HepG2 (cell line): ENCODE results near the gene TMEM97. TPM values are rescaled to one million over a fixed set of nuclear protein-coding genes. Genes with fewer than 3 reads are reported as not detected.

Experiments used
- AHR ChIP-seq: IDR thresholded peaks from 2 replicates; pipeline ENCODE4 v1.6.1; 2018; ENCODE audit warnings: missing genetic modification reagents, missing compliant biosample characterization
- BRF2 ChIP-seq: sonication (generic); formaldehyde crosslinking; IDR thresholded peaks from 2 replicates; pipeline ENCODE4 v1.8.1; 2022; ENCODE audit warnings: mild to moderate bottlenecking, missing genetic modification reagents
- CEBPB ChIP-seq: IDR thresholded peaks from 2 replicates; pipeline ENCODE4 v1.6.1; 2011; ENCODE audit warnings: low read depth, low read length, improper control_type of control experiment, borderline replicate concordance
- CHCHD3 ChIP-seq: sonication (generic); formaldehyde crosslinking; IDR thresholded peaks from 2 replicates; pipeline ENCODE4 v1.8.0; 2022; ENCODE audit warnings: mild to moderate bottlenecking, missing genetic modification reagents, moderate library complexity
- LBX2 ChIP-seq: sonication (generic); formaldehyde crosslinking; IDR thresholded peaks from 2 replicates; pipeline ENCODE4 v1.5.0; 2020; ENCODE audit warnings: missing genetic modification reagents, mild to moderate bottlenecking, borderline replicate concordance
- NCOA1 ChIP-seq: sonication (generic); formaldehyde crosslinking; IDR thresholded peaks from 2 replicates; pipeline ENCODE4 v1.9.0; 2021; ENCODE audit warnings: missing genetic modification reagents
- NFE2L1 ChIP-seq: sonication (generic); formaldehyde crosslinking; IDR thresholded peaks from 2 replicates; pipeline ENCODE4 v1.4.0; 2020; ENCODE audit warnings: missing genetic modification reagents, mild to moderate bottlenecking, borderline replicate concordance
- NR2F1 ChIP-seq, 2 experiments: fragments of 450-650 bp in 1 of 2; formaldehyde crosslinking in 1 of 2; IDR thresholded peaks; 2 replicates each; pipeline versions ENCODE4 v1.5.0 to v1.6.1; 2016 to 2020; ENCODE audit warnings: mild to moderate bottlenecking in 1 of 2, missing compliant biosample characterization in 1 of 2, missing genetic modification reagents in 1 of 2, moderate library complexity in 1 of 2
- POGK ChIP-seq: sonication (generic); formaldehyde crosslinking; conservative IDR thresholded peaks from 2 replicates; pipeline ENCODE4 v1.8.0; 2022; ENCODE audit warnings: mild to moderate bottlenecking, moderate library complexity, missing genetic modification reagents
- PRDM15 ChIP-seq: sonication (generic); formaldehyde crosslinking; IDR thresholded peaks from 2 replicates; pipeline ENCODE4 v1.4.0; 2020; ENCODE audit warnings: missing genetic modification reagents
- REPIN1 ChIP-seq: sonication (generic); formaldehyde crosslinking; IDR thresholded peaks from 2 replicates; pipeline ENCODE4 v1.8.0; 2022; ENCODE audit warnings: missing genetic modification reagents, low read depth, mild to moderate bottlenecking, borderline replicate concordance
- SETDB1 ChIP-seq: sonication (generic); formaldehyde crosslinking; IDR thresholded peaks from 2 replicates; pipeline ENCODE4 v1.5.1; 2020; ENCODE audit warnings: missing genetic modification reagents, mild to moderate bottlenecking, borderline replicate concordance
- U2AF1 ChIP-seq: fragments of 200-400 bp; formaldehyde crosslinking; optimal IDR thresholded peaks from 2 replicates; pipeline ENCODE3; 2017; ENCODE audit warnings: mild to moderate bottlenecking, low read depth, low read length
- ZBTB33 ChIP-seq: sonication (generic); formaldehyde crosslinking; IDR thresholded peaks from 2 replicates; pipeline ENCODE4 v1.4.0; 2020; ENCODE audit warnings: missing genetic modification reagents
- ZBTB8A ChIP-seq: sonication (generic); formaldehyde crosslinking; IDR thresholded peaks from 2 replicates; pipeline ENCODE4 v1.4.0; 2020; ENCODE audit warnings: mild to moderate bottlenecking, low read depth, missing genetic modification reagents, borderline replicate concordance
- ZMYM3 ChIP-seq: sonication (generic); formaldehyde crosslinking; IDR thresholded peaks from 2 replicates; pipeline ENCODE4 v1.5.1; 2020; ENCODE audit warnings: mild to moderate bottlenecking, missing genetic modification reagents
- ZNF232 ChIP-seq: sonication (generic); formaldehyde crosslinking; IDR thresholded peaks from 2 replicates; pipeline ENCODE4 v1.4.0; 2020; ENCODE audit warnings: missing genetic modification reagents, borderline replicate concordance
- ZNF530 ChIP-seq: sonication (generic); formaldehyde crosslinking; IDR thresholded peaks from 2 replicates; pipeline ENCODE4 v1.5.0; 2020; ENCODE audit warnings: low read depth, mild to moderate bottlenecking, missing genetic modification reagents
- ZSCAN31 ChIP-seq: sonication (generic); formaldehyde crosslinking; IDR thresholded peaks from 2 replicates; pipeline ENCODE4 v1.5.0; 2020; ENCODE audit warnings: low read depth, mild to moderate bottlenecking, missing genetic modification reagents
- polyA plus RNA-seq, 8 experiments: library from polyadenylated mRNA; depleted of rRNA in 3 of 8; stranded (reverse) in 7 of 8; unstranded in 1 of 8; fragments of >200 nt; fragmentation: Illumina TruSeq in 4 of 8; extraction: Trizol in 4 of 8; gene quantifications; 2 replicates each; pipeline versions ENCODE4 v1.2.1 to v1.2.3, GENCODE V29; 2011 to 2016; ENCODE audit warnings: low read depth in 4 of 8, missing spikeins in 1 of 8, mixed read lengths in 1 of 8; ENCODE audit not compliant: insufficient read depth in 1 of 8
- total RNA-seq, 5 experiments: library from RNA; depleted of rRNA; stranded (reverse); fragments of >200 nt; fragmentation: Illumina TruSeq; extraction: Trizol; gene quantifications; 2 replicates each; pipeline ENCODE4 v1.2.3, GENCODE V29; 2016; ENCODE audit warnings: low read depth in 1 of 5

The TMEM97 gene
- total and polyA plus RNA-seq, 2 of the 13 experiments (the other 11 are each of a cell fraction or from before 2014, with no cell fraction given), result 69.6 to 137 TPM

GRCh38 chr17:28318759-28319597 is at the start of gene TMEM97 (continued):
- TF ChIP-seq BRF2 (CRISPR knock-in tag) (peak; percentile 88), CEBPB (no peak), SETDB1 (no peak), U2AF1 (no peak), LBX2 (CRISPR knock-in tag) (no peak), REPIN1 (peak; percentile 87; the same call in 1 of the 2 replicates), ZBTB8A (no peak), NR2F1 (CRISPR knock-in tag; IDR thresholded peaks at IDR 0.05) (0 out of 4 replicates have a peak, but pooled peaks of 1 of the 2 experiments have one; percentile 16), PRDM15 (CRISPR knock-in tag) (no peak), ZBTB33 (CRISPR knock-in tag) (no peak), POGK (CRISPR knock-in tag) (no peak; the same call in 1 of the 2 replicates), ZSCAN31 (CRISPR knock-in tag) (peak; percentile 36; the same call in 1 of the 2 replicates), ZMYM3 (no peak), AHR (CRISPR knock-in tag) (no peak), ZNF530 (CRISPR knock-in tag) (no peak), CHCHD3 (CRISPR knock-in tag) (no peak), ZNF232 (peak; percentile 83), NFE2L1 (no peak; the same call in 1 of the 2 replicates), NCOA1 (peak; percentile 81; the same call in 1 of the 2 replicates)
